ENCODE results near the gene ATP1B4. TPM values are rescaled to one million over a fixed set of nuclear protein-coding genes. Genes with fewer than 3 reads are reported as not detected.

ATP1B4 gene
- polyA plus RNA-seq (2013, experiment 1 of 2), result not detected
- not detected for polyA plus RNA-seq (2013, experiment 2 of 2)

GRCh38 chrX:120361764-120362305, at the start of gene ATP1B4:
Gene ATP1B4, plus strand, starts transcription at chrX:120362089. Its CDS starts 80 bp downstream, at chrX:120362169.
- Histone ChIP-seq H3K4ac (ENCODE audit: low read depth, low read length) (no peak within 1 kb of the TSS), H3K27ac (ENCODE audit: low read depth, low read length) (no peak within 1 kb of the TSS), H3K9ac (ENCODE audit: low read length) (no peak within 1 kb of the TSS), H3K56ac (ENCODE audit: low read length) (no peak within 1 kb of the TSS), H3K79me1 (ENCODE audit: low read length) (no peaks in the 10 kb centered on the region), H3K18ac (ENCODE audit: low read length) (peak within 1 kb of the TSS; percentile 51), H4K8ac (ENCODE audit: low read depth, low read length) (no peak within 1 kb of the TSS), H3K79me2 (ENCODE audit: control insufficient read depth, insufficient read depth, low read length) (no peaks in the 10 kb centered on the region), H3K4me2 (ENCODE audit: low read length) (no peak within 1 kb of the TSS), H3K4me3 (ENCODE audit: low read length) (no peak within 1 kb of the TSS), H2BK15ac (replicated peaks; ENCODE audit: low read depth) (no peak within 1 kb of the TSS), H3K4me1 (ENCODE audit: control insufficient read depth, low read depth, low read length) (no peaks in the 10 kb centered on the region), H3K36me3 (ENCODE audit: control insufficient read depth, insufficient read depth, low read length) (no peaks in the 10 kb centered on the region), H3K23ac (ENCODE audit: low read length) (no peak within 1 kb of the TSS), H2BK5ac (ENCODE audit: low read length) (no peak within 1 kb of the TSS), H2AK5ac (ENCODE audit: low read length) (no peak within 1 kb of the TSS), H3K27me3 (ENCODE audit: insufficient read depth, low read length, poor library complexity) (no peaks in the 10 kb centered on the region), H4K5ac (ENCODE audit: low read length) (no peak within 1 kb of the TSS), H2BK120ac (ENCODE audit: low read depth, low read length) (no peak within 1 kb of the TSS)
- DNase-seq, result no peak
- WGBS (ENCODE audit: extremely low coverage, insufficient coverage, low lambda C conversion rate), result no CpG with 5 or more reads among the region's 9 CpGs

- H3K4me2 ChIP-seq (ENCODE audit: low read length), result no peak overlapping the region
- WGBS (ENCODE audit: extremely low coverage, insufficient coverage, low lambda C conversion rate), result no CpG with 5 or more reads among the region's 4 CpGs
- no peak for DNase-seq
- no peak overlapping the region for H2BK5ac ChIP-seq (ENCODE audit: low read length)
- H3K4me1 ChIP-seq (ENCODE audit: control insufficient read depth, low read depth, low read length), result no peaks in the 10 kb centered on the region
- no peak overlapping the region for H3K18ac ChIP-seq (ENCODE audit: low read length)
- H3K27ac ChIP-seq (ENCODE audit: low read depth, low read length), result no peak overlapping the region
- no peak overlapping the region for H3K4ac ChIP-seq (ENCODE audit: low read depth, low read length)
- no peaks in the 10 kb centered on the region for H3K27me3 ChIP-seq (ENCODE audit: insufficient read depth, low read length, poor library complexity)
- H3K79me2 ChIP-seq (ENCODE audit: control insufficient read depth, insufficient read depth, low read length), result no peaks in the 10 kb centered on the region
- no peak overlapping the region for H2BK120ac ChIP-seq (ENCODE audit: low read depth, low read length)
- no peak overlapping the region for H3K23ac ChIP-seq (ENCODE audit: low read length)
- H4K8ac ChIP-seq (ENCODE audit: low read depth, low read length), result no peak overlapping the region
- no peak overlapping the region for H2BK15ac ChIP-seq (replicated peaks; ENCODE audit: low read depth)
- no peaks in the 10 kb centered on the region for H3K36me3 ChIP-seq (ENCODE audit: control insufficient read depth, insufficient read depth, low read length)
- no peak overlapping the region for H3K4me3 ChIP-seq (ENCODE audit: low read length)
- H2AK5ac ChIP-seq (ENCODE audit: low read length), result no peak overlapping the region
- H4K5ac ChIP-seq (ENCODE audit: low read length), result no peak overlapping the region
- H3K79me1 ChIP-seq (ENCODE audit: low read length), result no peaks in the 10 kb centered on the region
- no peak overlapping the region for H3K56ac ChIP-seq (ENCODE audit: low read length)
- no peak overlapping the region for H3K9ac ChIP-seq (ENCODE audit: low read length)
Observed at GRCh38 chrX:120315776-120316175, 46.1 kb upstream of the ATP1B4 start.

- Histone ChIP-seq H4K8ac (ENCODE audit: low read depth, low read length) (no peak overlapping the region), H3K56ac (ENCODE audit: low read length) (no peak overlapping the region), H4K5ac (ENCODE audit: low read length) (no peak overlapping the region), H3K4ac (ENCODE audit: low read depth, low read length) (no peak overlapping the region), H2BK120ac (ENCODE audit: low read depth, low read length) (no peak overlapping the region), H3K4me1 (ENCODE audit: control insufficient read depth, low read depth, low read length) (no peaks in the 10 kb centered on the region), H3K4me3 (ENCODE audit: low read length) (no peak overlapping the region), H3K23ac (ENCODE audit: low read length) (no peak overlapping the region), H3K36me3 (ENCODE audit: control insufficient read depth, insufficient read depth, low read length) (no peaks in the 10 kb centered on the region), H3K79me1 (ENCODE audit: low read length) (no peaks in the 10 kb centered on the region), H2BK5ac (ENCODE audit: low read length) (no peak overlapping the region), H3K4me2 (ENCODE audit: low read length) (no peak overlapping the region), H3K27ac (ENCODE audit: low read depth, low read length) (no peak overlapping the region), H3K18ac (ENCODE audit: low read length) (no peak overlapping the region), H3K9ac (ENCODE audit: low read length) (no peak overlapping the region), H3K27me3 (ENCODE audit: insufficient read depth, low read length, poor library complexity) (no peaks in the 10 kb centered on the region), H2BK15ac (replicated peaks; ENCODE audit: low read depth) (no peak overlapping the region), H3K79me2 (ENCODE audit: control insufficient read depth, insufficient read depth, low read length) (no peaks in the 10 kb centered on the region), H2AK5ac (ENCODE audit: low read length) (no peak overlapping the region)
- no CpG with 5 or more reads among the region's 5 CpGs for WGBS (ENCODE audit: extremely low coverage, insufficient coverage, low lambda C conversion rate)
- DNase-seq, result no peak
Observed at GRCh38 chrX:120316587-120317283, 45.2 kb upstream of the ATP1B4 start.

GRCh38 chrX:120318411-120318810, 43.5 kb upstream of the ATP1B4 start:
- Histone ChIP-seq H3K36me3 (ENCODE audit: control insufficient read depth, insufficient read depth, low read length) (no peaks in the 10 kb centered on the region), H4K8ac (ENCODE audit: low read depth, low read length) (no peak overlapping the region), H3K79me1 (ENCODE audit: low read length) (no peaks in the 10 kb centered on the region), H3K18ac (ENCODE audit: low read length) (no peak overlapping the region), H3K4me1 (ENCODE audit: control insufficient read depth, low read depth, low read length) (no peaks in the 10 kb centered on the region), H3K27ac (ENCODE audit: low read depth, low read length) (no peak overlapping the region), H3K56ac (ENCODE audit: low read length) (no peak overlapping the region), H2BK15ac (replicated peaks; ENCODE audit: low read depth) (no peak overlapping the region), H3K9ac (ENCODE audit: low read length) (no peak overlapping the region), H2BK5ac (ENCODE audit: low read length) (no peak overlapping the region), H3K4me2 (ENCODE audit: low read length) (no peak overlapping the region), H2BK120ac (ENCODE audit: low read depth, low read length) (no peak overlapping the region), H3K79me2 (ENCODE audit: control insufficient read depth, insufficient read depth, low read length) (no peaks in the 10 kb centered on the region), H3K4ac (ENCODE audit: low read depth, low read length) (no peak overlapping the region), H3K4me3 (ENCODE audit: low read length) (no peak overlapping the region), H2AK5ac (ENCODE audit: low read length) (no peak overlapping the region), H4K5ac (ENCODE audit: low read length) (no peak overlapping the region), H3K23ac (ENCODE audit: low read length) (no peak overlapping the region), H3K27me3 (ENCODE audit: insufficient read depth, low read length, poor library complexity) (no peaks in the 10 kb centered on the region)
- WGBS (ENCODE audit: extremely low coverage, insufficient coverage, low lambda C conversion rate), result no CpG with 5 or more reads among the region's 4 CpGs
- DNase-seq, result no peak

- Histone ChIP-seq H3K36me3 (ENCODE audit: control insufficient read depth, insufficient read depth, low read length) (no peaks in the 10 kb centered on the region), H3K23ac (ENCODE audit: low read length) (no peak overlapping the region), H2AK5ac (ENCODE audit: low read length) (no peak overlapping the region), H3K4ac (ENCODE audit: low read depth, low read length) (no peak overlapping the region), H3K4me2 (ENCODE audit: low read length) (no peak overlapping the region), H3K27ac (ENCODE audit: low read depth, low read length) (no peak overlapping the region), H3K18ac (ENCODE audit: low read length) (no peak overlapping the region), H4K5ac (ENCODE audit: low read length) (no peak overlapping the region), H3K79me1 (ENCODE audit: low read length) (no peaks in the 10 kb centered on the region), H3K79me2 (ENCODE audit: control insufficient read depth, insufficient read depth, low read length) (no peaks in the 10 kb centered on the region), H2BK15ac (replicated peaks; ENCODE audit: low read depth) (no peak overlapping the region), H3K56ac (ENCODE audit: low read length) (no peak overlapping the region), H4K8ac (ENCODE audit: low read depth, low read length) (no peak overlapping the region), H2BK5ac (ENCODE audit: low read length) (no peak overlapping the region), H3K9ac (ENCODE audit: low read length) (no peak overlapping the region), H3K27me3 (ENCODE audit: insufficient read depth, low read length, poor library complexity) (no peaks in the 10 kb centered on the region), H2BK120ac (ENCODE audit: low read depth, low read length) (no peak overlapping the region), H3K4me3 (ENCODE audit: low read length) (no peak overlapping the region), H3K4me1 (ENCODE audit: control insufficient read depth, low read depth, low read length) (no peaks in the 10 kb centered on the region)
- DNase-seq, result no peak
- no CpG with 5 or more reads among the region's 4 CpGs for WGBS (ENCODE audit: extremely low coverage, insufficient coverage, low lambda C conversion rate)
Observed at GRCh38 chrX:120321520-120322281, 40.2 kb upstream of the ATP1B4 start.

Data from mesendoderm (in vitro differentiated cells).